PC-9 (cell line): ENCODE measurements around the gene ELANE. TPM values are rescaled to one million over a fixed set of nuclear protein-coding genes. Genes with fewer than 3 reads are reported as not detected.
A peak's percentile ranks its signal among the peaks of the same experiment; 100 is the strongest.

ENCODE experiments used
- BruUV-seq: library from RNA; stranded (reverse); fragments of 400-500 nt; replicated peaks from 2 replicates; lab custom pipeline; 2021; lab: Mats Ljungman, UMichigan
- CTCF ChIA-PET: fragments of 300-600 bp; sonication (Branson Sonifier 250); formaldehyde crosslinking; loops from one replicate; lab custom pipeline; 2022; ENCODE audit warnings: antibody characterized with exemption; lab: Charles Lee
- POLR2A ChIA-PET: fragments of 300-600 bp; sonication (Branson Sonifier 250); formaldehyde crosslinking; loops from one replicate; lab custom pipeline; 2022; ENCODE audit warnings: antibody characterized with exemption; ENCODE audit not compliant: unreplicated experiment; lab: Charles Lee
- DNase-seq, 2 experiments: peaks; one replicate each; pipeline versions ENCODE4 v3.0.0 to v3.0.0-alpha.2; 2015 to 2022; ENCODE audit warnings: mixed read lengths in 1 of 2
- H2AFZ ChIP-seq: fragments of 200-600 bp; sonication (generic); 2 replicates; pipeline ENCODE4 v1.8.1; 2017; ENCODE audit warnings: antibody characterized with exemption
- H3F3A ChIP-seq: fragments of 200-600 bp; sonication (generic); 2 replicates; pipeline ENCODE4 v1.8.1; 2017; ENCODE audit warnings: antibody characterized with exemption, mild to moderate bottlenecking, low read depth; ENCODE audit not compliant: insufficient read depth
- H3K27ac ChIP-seq: fragments of 200-600 bp; sonication (generic); 2 replicates; pipeline ENCODE4 v1.6.1; 2016; ENCODE audit warnings: mixed run types
- H3K27me3 ChIP-seq: fragments of 200-600 bp; sonication (generic); 2 replicates; pipeline ENCODE4 v1.6.1; 2016; ENCODE audit warnings: low read depth, mixed run types; ENCODE audit not compliant: insufficient read depth
- H3K36me3 ChIP-seq: fragments of 200-600 bp; sonication (generic); 2 replicates; pipeline ENCODE4 v1.6.1; 2016; ENCODE audit warnings: low read depth, mixed run types
- H3K4me1 ChIP-seq: fragments of 200-600 bp; sonication (generic); replicated peaks from 2 replicates; pipeline ENCODE4 v1.6.1; 2016; ENCODE audit warnings: mixed run types; ENCODE audit not compliant: insufficient read depth
- H3K4me2 ChIP-seq: fragments of 200-600 bp; sonication (generic); 2 replicates; pipeline ENCODE4 v1.6.1; 2017; ENCODE audit warnings: mixed run types
- H3K4me3 ChIP-seq: fragments of 200-600 bp; sonication (generic); 2 replicates; pipeline ENCODE4 v1.6.1; 2016; ENCODE audit warnings: mixed run types
- H3K79me2 ChIP-seq: fragments of 200-600 bp; sonication (generic); 2 replicates; pipeline ENCODE4 v1.6.1; 2017; ENCODE audit warnings: low read depth, mixed run types
- H3K9me2 ChIP-seq: fragments of 200-600 bp; sonication (generic); 2 replicates; pipeline ENCODE4 v1.8.1; 2017; ENCODE audit warnings: mild to moderate bottlenecking; ENCODE audit not compliant: insufficient read depth
- H3K9me3 ChIP-seq: fragments of 200-600 bp; sonication (generic); 2 replicates; pipeline ENCODE4 v1.8.1; 2016; ENCODE audit warnings: low read depth; ENCODE audit not compliant: insufficient read depth
- H4K20me1 ChIP-seq: fragments of 200-600 bp; sonication (generic); 2 replicates; pipeline ENCODE4 v1.8.1; 2017; ENCODE audit not compliant: insufficient read depth
- CTCF ChIP-seq: fragments of 200-600 bp; sonication (generic); conservative IDR thresholded peaks from 2 replicates; pipeline ENCODE4 v1.6.1; 2017; ENCODE audit warnings: mixed run types, antibody characterized with exemption, mild to moderate bottlenecking, moderate library complexity
- EZH2 ChIP-seq: fragments of 200-600 bp; sonication (generic); IDR thresholded peaks from 2 replicates; pipeline ENCODE4 v1.8.0; 2017; ENCODE audit warnings: antibody characterized with exemption, low read depth
- intact Hi-C: fragments of 100-400 bp; cut with micrococcal nuclease; formaldehyde crosslinking; loops from one replicate; pipeline ENCODE4 v1.10.0; 2022; ENCODE audit not compliant: unreplicated experiment
- total RNA-seq: library from RNA; stranded (reverse); gene quantifications from 2 replicates; pipeline ENCODE4 v1.2.3, GENCODE V29; 2021

Gene ELANE
- total RNA-seq, 1 experiment from 2014 or later: not detected

DNA sequence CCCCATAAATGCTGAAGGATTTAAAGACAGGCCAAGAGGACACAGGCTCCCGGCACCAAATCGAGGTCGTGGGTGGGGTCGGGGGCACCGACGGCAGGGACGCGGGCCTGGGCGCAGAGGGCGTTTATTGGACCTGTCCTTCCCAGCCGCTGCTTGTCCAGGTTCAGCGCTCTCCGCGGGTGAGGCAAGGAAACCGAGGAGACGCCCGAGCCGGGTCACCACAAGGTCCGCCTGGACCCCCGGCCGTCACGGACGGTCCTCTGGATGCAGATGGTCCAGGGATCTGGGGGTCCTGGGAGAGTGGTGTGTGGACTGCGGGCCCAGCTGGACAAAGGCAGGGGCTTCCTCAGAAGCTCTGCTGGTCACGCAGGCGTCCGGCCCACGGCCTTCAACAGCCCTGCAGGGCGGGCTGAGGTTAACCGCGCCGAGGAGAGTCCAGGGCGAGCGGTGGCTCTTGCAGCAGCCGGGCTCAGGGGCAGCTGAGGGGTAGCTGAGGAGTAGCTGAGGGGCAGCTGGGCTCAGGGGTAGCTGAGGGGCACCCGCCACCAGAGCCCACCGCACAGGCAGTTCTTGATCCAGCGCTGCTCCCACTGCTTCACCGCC, 15.9 kb downstream of the ELANE start:
- Histone ChIP-seq H3K27me3 (no peaks in the 10 kb centered on the region), H3K79me2 (no peaks in the 10 kb centered on the region), H3K9me3 (no peaks in the 10 kb centered on the region), H4K20me1 (no peaks in the 10 kb centered on the region), H3K27ac (no peak overlapping the region), H2AFZ (no peak overlapping the region), H3K4me3 (no peak overlapping the region), H3K36me3 (no peaks in the 10 kb centered on the region), H3K9me2 (no peaks in the 10 kb centered on the region), H3F3A (peaks cover 51% of the 10 kb centered on the region), H3K4me2 (no peak overlapping the region), H3K4me1 (peaks cover 29% of the 10 kb centered on the region)
- no peak for TF ChIP-seq CTCF
- TF ChIP-seq EZH2: no peak
- no peak for DNase-seq
- CTCF ChIA-PET: no interaction called here
- POLR2A ChIA-PET: no interaction called here
- no TSS peak for BruUV-seq
- intact Hi-C loops: no loop called here

- POLR2A ChIA-PET: no interaction called here
- no peak overlapping the region for H3K4me2 ChIP-seq
- H2AFZ ChIP-seq: no peak overlapping the region
These were observed 16.5 kb downstream of the ELANE start for GRCh38 chr19:868458-869244.

More at GRCh38 chr19:868458-869244, 16.5 kb downstream of the ELANE start:
- Histone ChIP-seq H3K9me2 (no peaks in the 10 kb centered on the region), H3K4me3 (no peak overlapping the region), H3K27me3 (no peaks in the 10 kb centered on the region), H4K20me1 (no peaks in the 10 kb centered on the region), H3K4me1 (peaks cover 29% of the 10 kb centered on the region), H3K36me3 (no peaks in the 10 kb centered on the region), H3K9me3 (no peaks in the 10 kb centered on the region), H3K27ac (peak overlapping the region; percentile 78), H3F3A (peaks cover 50% of the 10 kb centered on the region), H3K79me2 (no peaks in the 10 kb centered on the region)
- no peak for DNase-seq
- BruUV-seq: TSS peak; percentile 13
- CTCF ChIA-PET: no interaction called here
- intact Hi-C loops: no loop called here
- TF ChIP-seq CTCF (no peak), EZH2 (no peak)
